ENCODE results near the gene KCNQ1OT1. TPM values are rescaled to one million over a fixed set of nuclear protein-coding genes. Genes with fewer than 3 reads are reported as not detected.

KCNQ1OT1 gene
- total RNA-seq, 2 donors from 2014 or later, result 5.2 to 6.9 TPM

GRCh38 chr11:2587976-2588748 lies 111.6 kb downstream of the KCNQ1OT1 start:
- H3K27me3 ChIP-seq (ENCODE audit: control insufficient read depth, insufficient read depth, low read length, poor library complexity, severe bottlenecking), result peaks cover 50% of the 10 kb centered on the region
- DNase-seq, result no peak
- Mint-ChIP-seq H3K27me3 (ENCODE audit: insufficient read depth) (peaks cover 77% of the 10 kb centered on the region), H3K27ac (no peak overlapping the region), H3K9me3 (no peaks in the 10 kb centered on the region), H3K4me3 (no peak overlapping the region), H3K4me1 (no peaks in the 10 kb centered on the region), H3K36me3 (ENCODE audit: low read depth) (no peaks in the 10 kb centered on the region)
- H3K4me1 ChIP-seq (ENCODE audit: control insufficient read depth, insufficient read depth, low read length), result no peaks in the 10 kb centered on the region
- no peak overlapping the region for H3K27ac ChIP-seq (ENCODE audit: low read depth, low read length)
- H3K36me3 ChIP-seq (ENCODE audit: control insufficient read depth, insufficient read depth, low read length), result no peaks in the 10 kb centered on the region
- WGBS, 2 experiments (ENCODE audit: insufficient coverage in 1 of 2, insufficient read length in 1 of 2), result 88 to 93% methylated on average over 14 to 25 of the region's 25 CpGs
- no peak overlapping the region for H3K4me3 ChIP-seq (ENCODE audit: low read length)
- no peak for TF ChIP-seq CTCF (conservative IDR thresholded peaks at IDR 0.05)
- H3K9ac ChIP-seq (ENCODE audit: extremely low read depth, low read length, poor library complexity, severe bottlenecking), result no peak overlapping the region
- no peaks in the 10 kb centered on the region for H3K9me3 ChIP-seq (ENCODE audit: control insufficient read depth, low read length)

- H3K36me3 Mint-ChIP-seq (ENCODE audit: low read depth), result no peaks in the 10 kb centered on the region
- Histone ChIP-seq H3K36me3 (ENCODE audit: control insufficient read depth, insufficient read depth, low read length) (no peaks in the 10 kb centered on the region), H3K9ac (ENCODE audit: extremely low read depth, low read length, poor library complexity, severe bottlenecking) (no peak overlapping the region), H3K27me3 (ENCODE audit: control insufficient read depth, insufficient read depth, low read length, poor library complexity, severe bottlenecking) (peaks cover 41% of the 10 kb centered on the region), H3K27ac (ENCODE audit: low read depth, low read length) (no peak overlapping the region), H3K9me3 (ENCODE audit: control insufficient read depth, low read length) (no peaks in the 10 kb centered on the region), H3K4me3 (ENCODE audit: low read length) (no peak overlapping the region), H3K4me1 (ENCODE audit: control insufficient read depth, insufficient read depth, low read length) (no peaks in the 10 kb centered on the region)
- no peak for DNase-seq
- no peaks in the 10 kb centered on the region for H3K4me1 Mint-ChIP-seq
- H3K4me3 Mint-ChIP-seq, result no peak overlapping the region
- no peaks in the 10 kb centered on the region for H3K9me3 Mint-ChIP-seq
- TF ChIP-seq CTCF (conservative IDR thresholded peaks at IDR 0.05), result no peak
- 93 to 94% methylated on average over 14 to 20 of the region's 20 CpGs for WGBS, 2 experiments (ENCODE audit: insufficient coverage in 1 of 2, insufficient read length in 1 of 2)
- H3K27ac Mint-ChIP-seq, result no peak overlapping the region
- peaks cover 74% of the 10 kb centered on the region for H3K27me3 Mint-ChIP-seq (ENCODE audit: insufficient read depth)
Measured at GRCh38 chr11:2587132-2587930, 112.5 kb downstream of the KCNQ1OT1 start.

GRCh38 chr11:2586793-2587131 lies 113.0 kb downstream of the KCNQ1OT1 start:
- H3K27me3 ChIP-seq (ENCODE audit: control insufficient read depth, insufficient read depth, low read length, poor library complexity, severe bottlenecking), result peaks cover 36% of the 10 kb centered on the region
- no peak overlapping the region for H3K27ac Mint-ChIP-seq

More at GRCh38 chr11:2586793-2587131, 113.0 kb downstream of the KCNQ1OT1 start:
- Histone ChIP-seq H3K4me3 (ENCODE audit: low read length) (no peak overlapping the region), H3K9me3 (ENCODE audit: control insufficient read depth, low read length) (no peaks in the 10 kb centered on the region), H3K27ac (ENCODE audit: low read depth, low read length) (no peak overlapping the region), H3K36me3 (ENCODE audit: control insufficient read depth, insufficient read depth, low read length) (no peaks in the 10 kb centered on the region), H3K4me1 (ENCODE audit: control insufficient read depth, insufficient read depth, low read length) (no peaks in the 10 kb centered on the region), H3K9ac (ENCODE audit: extremely low read depth, low read length, poor library complexity, severe bottlenecking) (no peak overlapping the region)
- no peaks in the 10 kb centered on the region for H3K4me1 Mint-ChIP-seq
- DNase-seq, result no peak
- H3K27me3 Mint-ChIP-seq (ENCODE audit: insufficient read depth), result peaks cover 71% of the 10 kb centered on the region
- 80 to 84% methylated on average over 1 to 5 of the region's 5 CpGs for WGBS, 2 experiments (ENCODE audit: insufficient coverage in 1 of 2, insufficient read length in 1 of 2)
- H3K36me3 Mint-ChIP-seq (ENCODE audit: low read depth), result no peaks in the 10 kb centered on the region
- H3K4me3 Mint-ChIP-seq, result no peak overlapping the region
- no peaks in the 10 kb centered on the region for H3K9me3 Mint-ChIP-seq
- TF ChIP-seq CTCF (conservative IDR thresholded peaks at IDR 0.05), result no peak

All from endodermal cell (in vitro differentiated cells).